ENCODE results near the gene MMP24.
"Not testable (repeated sequence)": the region's sequence is repeated elsewhere in the genome, so short reads cannot be mapped to it uniquely, and the experiment has no call there.

Gene MMP24

DNA sequence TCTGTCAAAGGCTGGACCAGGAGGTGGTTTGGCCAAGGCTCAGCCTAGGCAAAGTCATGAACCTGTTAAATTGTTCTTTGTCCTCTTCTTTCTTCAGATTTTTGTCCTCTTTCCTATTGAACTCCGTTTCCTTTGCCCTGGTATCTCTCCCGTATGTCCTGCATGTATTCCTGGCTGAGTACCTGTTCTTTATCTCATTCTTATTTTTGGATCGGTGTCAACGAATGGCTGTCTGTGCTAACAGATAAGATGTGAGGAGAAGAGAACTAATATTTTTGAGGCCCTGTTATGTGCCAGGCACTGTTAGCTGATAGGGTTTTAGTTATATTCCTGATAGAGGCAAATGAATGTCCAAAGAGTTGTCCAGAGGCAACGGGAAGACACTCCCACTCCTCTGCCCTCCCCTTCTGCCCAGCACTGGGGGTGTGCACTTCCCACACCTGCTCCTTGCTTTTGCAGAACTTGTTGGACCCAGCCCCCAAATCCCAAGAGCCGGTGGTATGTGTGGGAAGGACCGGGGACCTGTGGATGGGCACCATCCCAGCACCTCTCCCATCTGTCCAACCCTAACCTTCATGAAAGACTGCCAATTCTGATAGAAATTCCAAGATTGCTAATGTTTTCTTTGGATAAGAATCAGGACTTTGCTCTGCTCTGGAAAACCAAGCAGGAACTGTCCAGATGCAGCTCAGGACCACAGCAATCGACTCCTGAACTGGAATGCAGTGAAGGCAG, 30.9 kb downstream of the MMP24 start:
- DNase-seq (ENCODE audit: low read depth), result no peak

- no peak for DNase-seq (ENCODE audit: low read depth)
These were observed 33.9 kb downstream of the MMP24 start for GRCh38 chr20:35260426-35260825.

DNA sequence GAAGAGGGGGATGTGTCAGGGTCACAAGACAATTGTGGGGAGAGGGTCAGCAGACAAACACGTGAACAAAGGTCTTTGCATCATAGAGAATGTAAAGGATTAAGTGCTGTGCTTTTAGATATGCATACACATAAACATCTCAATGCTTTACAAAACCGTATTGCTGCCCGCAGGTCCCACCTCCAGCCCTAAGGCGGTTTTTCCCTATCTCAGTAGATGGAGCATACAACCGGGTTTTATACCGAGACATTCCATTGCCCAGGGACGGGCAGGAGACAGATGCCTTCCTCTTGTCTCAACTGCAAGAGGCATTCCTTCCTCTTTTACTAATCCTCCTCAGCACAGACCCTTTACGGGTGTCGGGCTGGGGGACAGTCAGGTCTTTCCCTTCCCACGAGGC, 35.8 kb downstream of the MMP24 start:
- not testable (repeated sequence) for DNase-seq (ENCODE audit: low read depth)

DNA sequence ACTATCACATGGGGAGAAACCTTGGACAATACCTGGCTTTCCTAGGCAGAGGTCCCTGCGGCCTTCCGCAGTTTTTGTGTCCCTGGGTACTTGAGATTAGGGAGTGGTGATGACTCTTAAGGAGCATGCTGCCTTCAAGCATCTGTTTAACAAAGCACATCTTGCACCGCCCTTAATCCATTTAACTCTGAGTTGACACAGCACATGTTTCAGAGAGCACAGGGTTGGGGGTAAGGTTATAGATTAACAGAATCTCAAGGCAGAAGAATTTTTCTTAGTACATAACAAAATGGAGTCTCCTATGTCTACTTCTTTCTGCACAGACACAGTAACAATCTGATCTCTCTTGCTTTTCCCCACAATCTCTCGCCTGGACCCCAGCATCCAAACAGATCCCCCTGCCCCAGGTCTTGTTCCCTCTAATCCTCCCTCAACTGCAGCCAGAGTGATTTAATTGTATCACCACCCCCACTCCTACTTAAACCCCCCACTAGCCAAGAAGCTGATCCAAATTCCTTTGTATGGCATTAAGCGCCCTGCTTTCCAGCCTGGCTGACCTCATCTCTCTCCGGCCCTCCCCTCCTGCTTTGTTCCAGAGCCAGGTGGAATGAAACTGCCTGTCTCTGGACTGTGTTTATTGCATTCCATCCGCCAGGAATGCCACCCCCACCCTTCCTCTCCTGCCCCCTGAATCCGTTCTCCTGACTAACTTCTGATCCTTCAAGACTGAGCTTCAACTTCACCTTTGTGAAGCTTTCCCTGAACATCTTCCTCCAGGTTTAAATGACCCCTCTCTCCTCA, 36.4 kb downstream of the MMP24 start:
- not testable (repeated sequence) for DNase-seq (ENCODE audit: low read depth)

GRCh38 chr20:35263532-35264341, 37.2 kb downstream of the MMP24 start:
- no peak for DNase-seq (ENCODE audit: low read depth)

DNA sequence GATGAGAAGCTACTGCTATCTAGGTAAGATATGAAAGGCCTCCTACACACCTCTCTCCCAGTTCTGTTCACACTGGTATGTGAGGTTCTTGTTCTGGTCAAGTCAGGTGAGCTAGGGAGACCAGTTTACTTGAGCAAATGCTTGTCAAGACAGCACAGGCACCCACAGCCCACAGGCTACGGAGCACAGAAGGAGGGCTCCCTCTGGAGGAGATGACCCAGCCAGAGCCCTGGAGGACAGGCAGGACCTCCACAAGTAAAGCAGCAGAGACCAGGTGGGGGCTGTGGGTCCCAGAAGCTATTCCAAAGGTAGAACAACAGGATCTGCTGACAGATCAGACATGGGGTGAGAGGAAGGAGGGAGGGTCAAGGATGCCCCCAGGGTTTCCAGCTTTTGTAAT, 38.3 kb downstream of the MMP24 start:
- DNase-seq (ENCODE audit: low read depth), result no peak

GRCh38 chr20:35267092-35267491, 40.6 kb downstream of the MMP24 start:
- no peak for DNase-seq (ENCODE audit: low read depth)

GRCh38 chr20:35269055-35269781, 42.7 kb downstream of the MMP24 start:
- no peak for DNase-seq (ENCODE audit: low read depth)

- DNase-seq (ENCODE audit: low read depth), result no peak
These were observed 43.8 kb downstream of the MMP24 start for GRCh38 chr20:35270021-35270902.

- no peak for DNase-seq (ENCODE audit: low read depth)
These were observed 44.8 kb downstream of the MMP24 start for GRCh38 chr20:35271073-35271882.

GRCh38 chr20:35271904-35272303, 45.4 kb downstream of the MMP24 start:
- no peak for DNase-seq (ENCODE audit: low read depth)

- no peak for DNase-seq (ENCODE audit: low read depth)
These were observed 47.1 kb downstream of the MMP24 start for GRCh38 chr20:35273449-35274171.

DNA sequence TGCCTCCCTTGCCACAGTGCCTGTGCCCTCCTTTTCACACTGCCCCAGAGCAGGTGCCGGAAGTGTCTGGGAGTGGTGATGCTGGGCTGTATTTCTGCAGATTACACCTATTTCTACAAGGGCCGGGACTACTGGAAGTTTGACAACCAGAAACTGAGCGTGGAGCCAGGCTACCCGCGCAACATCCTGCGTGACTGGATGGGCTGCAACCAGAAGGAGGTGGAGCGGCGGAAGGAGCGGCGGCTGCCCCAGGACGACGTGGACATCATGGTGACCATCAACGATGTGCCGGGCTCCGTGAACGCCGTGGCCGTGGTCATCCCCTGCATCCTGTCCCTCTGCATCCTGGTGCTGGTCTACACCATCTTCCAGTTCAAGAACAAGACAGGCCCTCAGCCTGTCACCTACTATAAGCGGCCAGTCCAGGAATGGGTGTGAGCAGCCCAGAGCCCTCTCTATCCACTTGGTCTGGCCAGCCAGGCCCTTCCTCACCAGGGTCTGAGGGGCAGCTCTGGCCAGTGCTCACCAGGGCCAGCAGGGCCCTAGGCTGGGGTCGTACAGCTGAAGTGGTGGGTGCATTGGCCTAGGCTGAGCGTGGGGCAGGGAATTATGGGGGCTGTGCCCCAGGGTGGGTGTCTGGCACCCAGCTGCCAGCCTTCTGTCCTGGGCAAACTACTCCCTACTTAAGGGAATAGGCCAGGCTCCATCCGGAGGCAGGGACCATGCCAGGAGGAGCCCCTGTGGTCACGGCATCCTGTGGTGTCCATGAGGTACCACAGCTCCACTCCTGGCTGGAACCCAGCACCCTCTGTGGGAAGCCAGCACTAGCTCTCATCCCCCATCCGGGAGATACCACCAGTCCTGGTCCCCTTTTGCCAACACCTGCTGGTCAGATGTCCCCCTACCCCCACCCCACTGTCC, 47.9 kb downstream of the MMP24 start:
- no peak for DNase-seq (ENCODE audit: low read depth)

DNA sequence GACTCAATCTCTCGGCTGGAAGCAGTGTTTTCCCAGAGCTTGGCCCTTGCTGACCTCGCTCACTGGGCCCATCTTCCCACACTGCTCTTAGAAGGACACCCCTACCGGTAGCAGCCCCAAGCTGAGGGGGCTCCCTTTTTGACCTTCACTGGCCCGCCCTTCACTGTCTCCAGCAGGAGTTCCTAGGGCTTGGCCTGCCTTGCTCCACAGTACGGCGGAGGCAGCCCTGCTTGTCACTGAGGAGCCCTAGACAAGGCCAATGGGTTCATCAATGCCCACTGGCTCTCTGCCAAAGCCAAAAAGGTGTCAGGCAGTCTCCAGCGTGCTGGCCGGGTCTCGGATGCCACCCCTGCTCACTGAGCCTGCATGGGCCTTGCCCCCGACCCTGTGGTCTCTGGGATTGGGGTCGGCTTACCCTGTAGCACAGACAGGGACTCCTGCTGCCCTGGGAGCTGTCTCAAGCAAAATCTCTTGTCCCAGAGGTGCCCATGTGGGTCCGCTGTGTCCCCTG, 49.3 kb downstream of the MMP24 start:
- DNase-seq (ENCODE audit: low read depth), result no peak

GRCh38 chr20:35276408-35276807, 49.9 kb downstream of the MMP24 start:
- DNase-seq (ENCODE audit: low read depth), result no peak

DNA sequence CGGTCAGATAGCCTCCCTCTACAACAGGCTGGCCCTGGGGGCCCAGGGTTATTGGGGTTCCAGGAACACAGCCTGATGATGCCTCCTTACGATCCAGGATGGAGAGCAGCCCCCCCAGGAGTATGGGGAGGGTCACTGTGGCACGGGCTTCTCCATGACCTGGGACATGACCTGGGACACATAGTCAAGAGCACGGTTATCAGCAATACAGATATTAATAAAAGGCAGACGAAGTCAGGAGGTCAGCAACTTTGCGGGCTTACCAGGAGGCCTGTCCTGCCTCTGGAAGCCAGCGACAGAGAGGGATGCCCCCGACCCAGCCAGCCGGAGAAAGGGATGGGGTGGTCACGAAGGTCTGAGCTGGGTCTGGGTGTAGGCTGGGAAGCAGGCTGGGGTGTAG, 50.6 kb downstream of the MMP24 start:
- no peak for DNase-seq (ENCODE audit: low read depth)

GRCh38 chr20:35277531-35278395, 51.3 kb downstream of the MMP24 start, which contains the start of gene MMP24OS:
MMP24OS (minus strand) TSS chr20:35278122; CDS start chr20:35277929, 193 bp downstream.
- DNase-seq (ENCODE audit: low read depth), result peak; percentile 79
